Kidney capillary endothelial cell (primary cell): ENCODE results near the gene PTDSS2.
"Not testable (repeated sequence)": the region's sequence is repeated elsewhere in the genome, so short reads cannot be mapped to it uniquely, and the experiment has no call there.

Experiments
- DNase-seq: peaks from one replicate; pipeline ENCODE4 v3.0.0-alpha.2; 2018; ENCODE audit warnings: low spot score

PTDSS2 gene

GRCh38 chr11:507727-508515 lies 57.8 kb downstream of the PTDSS2 start:
- no peak for DNase-seq

GRCh38 chr11:508956-509355 lies 58.9 kb downstream of the PTDSS2 start:
- DNase-seq, result no peak

- DNase-seq, result no peak
These were observed 62.9 kb downstream of the PTDSS2 start for GRCh38 chr11:512761-513595.

GRCh38 chr11:514606-515005 lies 64.5 kb downstream of the PTDSS2 start:
- no peak for DNase-seq

GRCh38 chr11:515131-515530 lies 65.1 kb downstream of the PTDSS2 start:
- no peak for DNase-seq

- DNase-seq, result no peak
These were observed 66.3 kb downstream of the PTDSS2 start for GRCh38 chr11:516400-516799.

GRCh38 chr11:516918-517685 lies 67.0 kb downstream of the PTDSS2 start:
- not testable (repeated sequence) for DNase-seq

- DNase-seq, result peak; percentile 90
These were observed 68.6 kb downstream of the PTDSS2 start for GRCh38 chr11:518463-519202.

GRCh38 chr11:520428-521176 lies 70.5 kb downstream of the PTDSS2 start:
- no peak for DNase-seq

GRCh38 chr11:521177-521688 lies 71.2 kb downstream of the PTDSS2 start:
- no peak for DNase-seq

- no peak for DNase-seq
These were observed 76.1 kb downstream of the PTDSS2 start for GRCh38 chr11:526192-526591.

- DNase-seq, result no peak
These were observed 78.2 kb downstream of the PTDSS2 start for GRCh38 chr11:528166-528814.

GRCh38 chr11:528815-529727 lies 79.0 kb downstream of the PTDSS2 start:
- no peak for DNase-seq

- DNase-seq, result no peak
These were observed 79.8 kb downstream of the PTDSS2 start for GRCh38 chr11:529728-530411.

GRCh38 chr11:530960-531831 lies 81.1 kb downstream of the PTDSS2 start:
- no peak for DNase-seq

GRCh38 chr11:531919-532526 lies 81.9 kb downstream of the PTDSS2 start:
- no peak for DNase-seq

GRCh38 chr11:532527-532985 lies 82.5 kb downstream of the PTDSS2 start:
- no peak for DNase-seq
